ENCODE data around the gene PPIP5K2.
A peak's percentile ranks its signal among the peaks of the same experiment; 100 is the strongest.
"Not testable (repeated sequence)": the region's sequence is repeated elsewhere in the genome, so short reads cannot be mapped to it uniquely, and the experiment has no call there.

The PPIP5K2 gene

GRCh38 chr5:103119765-103120606, at the start of gene PPIP5K2, which contains the start of gene GIN1:
PPIP5K2 (plus strand) TSS chr5:103120301; CDS start chr5:103129590, 9,289 bp downstream.
GIN1 (minus strand) TSS chr5:103120138; CDS start chr5:103108707, 11,431 bp downstream.
- DNase-seq = peak; percentile 94

GRCh38 chr5:103073500-103073899, 46.6 kb upstream of the PPIP5K2 start:
- not testable (repeated sequence) for DNase-seq

- DNase-seq = no peak
Observed at GRCh38 chr5:103075442-103075841, 44.7 kb upstream of the PPIP5K2 start.

- no peak for DNase-seq
Observed at GRCh38 chr5:103079796-103080195, 40.3 kb upstream of the PPIP5K2 start.

GRCh38 chr5:103086547-103086946, 33.6 kb upstream of the PPIP5K2 start:
- no peak for DNase-seq

GRCh38 chr5:103089272-103089671, 30.8 kb upstream of the PPIP5K2 start:
- no peak for DNase-seq

- no peak for DNase-seq
Observed at GRCh38 chr5:103090791-103091190, 29.3 kb upstream of the PPIP5K2 start.

GRCh38 chr5:103092676-103093075, 27.4 kb upstream of the PPIP5K2 start:
- DNase-seq = no peak

GRCh38 chr5:103093727-103094126, 26.4 kb upstream of the PPIP5K2 start:
- DNase-seq = no peak

GRCh38 chr5:103094737-103095136, 25.4 kb upstream of the PPIP5K2 start:
- DNase-seq = no peak

- no peak for DNase-seq
Observed at GRCh38 chr5:103098993-103099392, 21.1 kb upstream of the PPIP5K2 start.

- no peak for DNase-seq
Observed at GRCh38 chr5:103101079-103101750, 18.9 kb upstream of the PPIP5K2 start.

GRCh38 chr5:103102234-103102633, 17.9 kb upstream of the PPIP5K2 start:
- DNase-seq = no peak

GRCh38 chr5:103108086-103108485, 12.0 kb upstream of the PPIP5K2 start:
- no peak for DNase-seq

GRCh38 chr5:103109277-103109676, 10.8 kb upstream of the PPIP5K2 start:
- no peak for DNase-seq

GRCh38 chr5:103110403-103110802, 9.7 kb upstream of the PPIP5K2 start:
- DNase-seq = no peak

- no peak for DNase-seq
Observed at GRCh38 chr5:103111468-103111867, 8.6 kb upstream of the PPIP5K2 start.

GRCh38 chr5:103112910-103113309, 7.2 kb upstream of the PPIP5K2 start:
- DNase-seq = no peak

- no peak for DNase-seq
Observed at GRCh38 chr5:103114440-103114839, 5.7 kb upstream of the PPIP5K2 start.

GRCh38 chr5:103117471-103117991, 2.6 kb upstream of the PPIP5K2 start:
- no peak for DNase-seq

- peak; percentile 63 for DNase-seq
Observed at GRCh38 chr5:103119070-103119764, 884 bp upstream of the PPIP5K2 start.

GRCh38 chr5:103120607-103121200, 603 bp downstream of the PPIP5K2 start:
- DNase-seq = no peak

- no peak for DNase-seq
Observed at GRCh38 chr5:103122242-103122641, 2.1 kb downstream of the PPIP5K2 start.
